HCT116 (cell line): Measurements from ENCODE around the gene PRPF8. TPM values are rescaled to one million over a fixed set of nuclear protein-coding genes. Genes with fewer than 3 reads are reported as not detected.

Experiments
- ATAC-seq: fragments of 200-7000 bp; cut with Tn5 transposase; 2 replicates; pipeline ENCODE4 v1.9.1; 2020; ENCODE audit warnings: mild to moderate bottlenecking, moderate library complexity
- BruUV-seq: library from RNA; stranded (reverse); fragments of 400-500 nt; replicated peaks from 2 replicates; lab custom pipeline; 2021; lab: Mats Ljungman, UMichigan
- CTCF ChIA-PET: fragments of 300-600 bp; sonication (Branson Sonifier 250); formaldehyde crosslinking; loops from one replicate; lab custom pipeline; 2021; ENCODE audit warnings: antibody characterized with exemption; lab: Charles Lee
- POLR2A ChIA-PET: fragments of 300-600, 350-600 bp; sonication (Branson Sonifier 250); formaldehyde crosslinking; loops from one replicate; lab custom pipeline; 2021; ENCODE audit warnings: antibody characterized with exemption; lab: Charles Lee
- RAD21 ChIA-PET, 2 experiments: fragments of 300-600 bp; sonication (Branson Sonifier 250); formaldehyde crosslinking; loops; one replicate each; lab custom pipeline; 2023; ENCODE audit warnings: low total read pairs in 2 of 2; ENCODE audit not compliant: uncharacterized antibody in 2 of 2, unreplicated experiment in 2 of 2, low non-redundant PET in 1 of 2; lab: Charles Lee
- DNase-seq: peaks from one replicate; pipeline ENCODE4 v3.0.0-alpha.2; 2010; ENCODE audit warnings: low read depth, low spot score
- H2AFZ ChIP-seq: fragments of 200-600 bp; shearing (Covaris generic), sonication (generic); 2 replicates; pipeline ENCODE4 v1.6.1; 2017; ENCODE audit warnings: low read depth, mixed run types, mixed read lengths, antibody characterized with exemption, low read length; ENCODE audit not compliant: poor library complexity, severe bottlenecking
- H3K27ac ChIP-seq: 2 replicates; pipeline ENCODE4 v1.5.1; 2012; ENCODE audit warnings: low read depth, low read length
- H3K27me3 ChIP-seq: fragments of 200-600 bp; sonication (generic); 2 replicates; pipeline ENCODE4 v1.6.1; 2016; ENCODE audit warnings: mixed run types, low read length, mixed read lengths; ENCODE audit not compliant: insufficient read depth
- H3K36me3 ChIP-seq, 2 experiments: fragments of 200-500 bp in 1 of 2; fragments of 200-600 bp in 1 of 2; sonication (Bioruptor generic) in 1 of 2; sonication (generic) in 1 of 2; 2 replicates each; pipeline versions ENCODE4 v1.5.1 to v1.6.1; 2014 to 2016; ENCODE audit warnings: low read length in 2 of 2, inconsistent platforms in 1 of 2, mixed read lengths in 1 of 2, mixed run types in 1 of 2; ENCODE audit not compliant: insufficient read depth in 2 of 2, control insufficient read depth in 1 of 2
- H3K4me1 ChIP-seq, 2 experiments: fragments of 200-600 bp in 1 of 2; sonication (generic) in 1 of 2; 2 replicates each; pipeline versions ENCODE4 v1.5.1 to v1.6.1; 2012 to 2017; ENCODE audit warnings: low read length in 2 of 2, inconsistent platforms in 1 of 2, mild to moderate bottlenecking in 1 of 2, mixed read lengths in 1 of 2, mixed run types in 1 of 2, moderate library complexity in 1 of 2; ENCODE audit not compliant: insufficient read depth in 2 of 2, control insufficient read depth in 1 of 2
- H3K4me2 ChIP-seq: fragments of 200-600 bp; sonication (generic); 2 replicates; pipeline ENCODE4 v1.6.1; 2017; ENCODE audit warnings: mixed run types, low read length, mixed read lengths
- H3K4me3 ChIP-seq, 2 experiments: fragments of 200-600 bp in 1 of 2; sonication (generic) in 1 of 2; replicated peaks in 1 of 2; 2 replicates each; pipeline ENCODE4 v1.5.1; 2011 to 2016; ENCODE audit warnings: low read length in 2 of 2, control low read depth in 1 of 2, low read depth in 1 of 2, mild to moderate bottlenecking in 1 of 2, mixed read lengths in 1 of 2, mixed run types in 1 of 2
- H3K79me2 ChIP-seq: fragments of 200-600 bp; sonication (generic); 2 replicates; pipeline ENCODE4 v1.6.1; 2017; ENCODE audit warnings: mild to moderate bottlenecking, mixed run types, low read length, moderate library complexity, mixed read lengths; ENCODE audit not compliant: insufficient read depth
- H3K9ac ChIP-seq: fragments of 200-600 bp; sonication (generic); 2 replicates; pipeline ENCODE4 v1.6.1; 2016; ENCODE audit warnings: low read length, mixed read lengths
- H3K9me2 ChIP-seq: fragments of 200-600 bp; sonication (generic), shearing (Covaris generic); 2 replicates; pipeline ENCODE4 v1.6.1; 2017; ENCODE audit warnings: mixed run types, mild to moderate bottlenecking, moderate library complexity; ENCODE audit not compliant: insufficient read depth
- H3K9me3 ChIP-seq, 2 experiments: fragments of 200-500 bp in 1 of 2; fragments of 200-600 bp in 1 of 2; sonication (Bioruptor generic) in 1 of 2; sonication (generic) in 1 of 2; 2 replicates each; pipeline ENCODE4 v1.6.1; 2014 to 2017; ENCODE audit warnings: low read length in 2 of 2, mixed read lengths in 2 of 2, inconsistent platforms in 1 of 2, low read depth in 1 of 2, mild to moderate bottlenecking in 1 of 2, mixed run types in 1 of 2, moderate library complexity in 1 of 2; ENCODE audit not compliant: control insufficient read depth in 1 of 2, insufficient read depth in 1 of 2
- H4K20me1 ChIP-seq: fragments of 200-600 bp; sonication (generic), shearing (Covaris generic); 2 replicates; pipeline ENCODE4 v1.6.1; 2017; ENCODE audit warnings: mixed run types, mild to moderate bottlenecking, moderate library complexity; ENCODE audit not compliant: insufficient read depth
- ATF3 ChIP-seq: IDR thresholded peaks from 2 replicates; pipeline ENCODE4 v1.6.1; 2012
- CBX3 ChIP-seq: IDR thresholded peaks from 2 replicates; pipeline ENCODE4 v1.6.1; 2012; ENCODE audit warnings: low read depth
- EGR1 ChIP-seq: IDR thresholded peaks from 2 replicates; pipeline ENCODE4 v1.6.1; 2012; ENCODE audit warnings: low read depth
- ELF1 ChIP-seq: IDR thresholded peaks from 2 replicates; pipeline ENCODE4 v1.6.1; 2012; ENCODE audit warnings: low read depth, borderline replicate concordance
- POLR2A ChIP-seq: IDR thresholded peaks from 2 replicates; pipeline ENCODE4 v1.7.0; 2011; ENCODE audit warnings: borderline replicate concordance; ENCODE audit not compliant: insufficient read depth, insufficient read length; ENCODE audit errors: extremely low read depth
- POLR2AphosphoS5 ChIP-seq: IDR thresholded peaks from 2 replicates; pipeline ENCODE4 v1.6.1; 2011; ENCODE audit warnings: mild to moderate bottlenecking, low read depth, low read length, moderate library complexity
- REST ChIP-seq: IDR thresholded peaks from 2 replicates; pipeline ENCODE4 v1.6.1; 2012; ENCODE audit warnings: low read depth
- SIN3A ChIP-seq: IDR thresholded peaks from 2 replicates; pipeline ENCODE4 v1.6.1; 2012; ENCODE audit warnings: low read depth
- SP1 ChIP-seq: IDR thresholded peaks from 2 replicates; pipeline ENCODE4 v1.6.1; 2012; ENCODE audit warnings: low read depth
- SRF ChIP-seq: IDR thresholded peaks from 2 replicates; pipeline ENCODE4 v1.6.1; 2012; ENCODE audit warnings: low read depth
- TCF7L2 ChIP-seq: IDR thresholded peaks from 2 replicates; pipeline ENCODE4 v1.7.0; 2011; ENCODE audit warnings: borderline replicate concordance, inconsistent platforms; ENCODE audit not compliant: insufficient read depth, insufficient read length; ENCODE audit errors: extremely low read depth
- YY1 ChIP-seq: IDR thresholded peaks from 2 replicates; pipeline ENCODE4 v1.6.1; 2011; ENCODE audit warnings: low read length, low read depth, moderate library complexity, mild to moderate bottlenecking; ENCODE audit not compliant: insufficient replicate concordance; ENCODE audit errors: extremely low read depth
- intact Hi-C: fragments of 100-400 bp; cut with micrococcal nuclease; formaldehyde crosslinking; loops from 2 replicates; pipeline ENCODE4 v1.10.0; 2022
- total RNA-seq: library from RNA; stranded (reverse); gene quantifications from one replicate; pipeline ENCODE4 v1.2.1, GENCODE V29; 2021; ENCODE audit not compliant: unreplicated experiment

Gene PRPF8
- total RNA-seq, 1 experiment from 2014 or later = 386 TPM

GRCh38 chr17:1638624-1639300, 45.9 kb downstream of the PRPF8 start:
- POLR2A ChIA-PET = interaction anchor here (1.4 kb wide), 1 partner anchor 8 kb away, joined by 3 read pairs; no protein-coding TSS in a partner anchor
- CTCF ChIA-PET = interaction anchor here (1.1 to 1.2 kb wide), 2 partner anchors 9 kb away, joined by 4 to 5 read pairs; no protein-coding TSS in a partner anchor
- Histone ChIP-seq H3K9me2 (no peaks in the 10 kb centered on the region), H4K20me1 (no peaks in the 10 kb centered on the region), H3K9ac (no peak overlapping the region), H3K4me3 (no peak overlapping the region), H3K9me3 (no peaks in the 10 kb centered on the region), H3K27me3 (no peaks in the 10 kb centered on the region), H3K36me3 (no peaks in the 10 kb centered on the region), H3K79me2 (no peaks in the 10 kb centered on the region), H2AFZ (no peak overlapping the region), H3K27ac (no peak overlapping the region), H3K4me2 (no peak overlapping the region), H3K4me1 (peaks cover 3 to 14% of the 10 kb centered on the region in 2 experiments; a peak in 3 of 4 replicates)
- ATAC-seq (no peak), DNase-seq (no peak)
- TF ChIP-seq POLR2AphosphoS5 (no peak), CBX3 (no peak), REST (no peak), POLR2A (no peak)
- BruUV-seq = no TSS peak
- RAD21 ChIA-PET = no interaction called here
- intact Hi-C loops = loop anchor here (10.0 kb wide), 1 partner anchor 154 kb away; no protein-coding TSS in a partner anchor

- CTCF ChIA-PET = no interaction called here
- no peaks in the 10 kb centered on the region for H3K27me3 ChIP-seq
- H3K9ac ChIP-seq = no peak overlapping the region
- TF ChIP-seq REST (no peak), EGR1 (no peak), SRF (no peak), TCF7L2 (no peak), YY1 (no peak), SIN3A (no peak), ELF1 (no peak), ATF3 (no peak), SP1 (no peak), POLR2AphosphoS5 (no peak), CBX3 (no peak)
Observed at GRCh38 chr17:1638171-1638590, 46.5 kb downstream of the PRPF8 start.

More at GRCh38 chr17:1638171-1638590, 46.5 kb downstream of the PRPF8 start:
- Histone ChIP-seq H3K4me3 (no peak overlapping the region), H3K27ac (no peak overlapping the region), H3K36me3 (no peaks in the 10 kb centered on the region), H4K20me1 (no peaks in the 10 kb centered on the region), H3K4me1 (peaks cover 3 to 10% of the 10 kb centered on the region in 2 experiments; a peak in 2 of 4 replicates), H3K9me2 (no peaks in the 10 kb centered on the region), H2AFZ (no peak overlapping the region), H3K79me2 (no peaks in the 10 kb centered on the region), H3K9me3 (no peaks in the 10 kb centered on the region), H3K4me2 (no peak overlapping the region)
- intact Hi-C loops = loop anchor here (10.0 kb wide), 1 partner anchor 153 kb away; no protein-coding TSS in a partner anchor
- ChIA-PET RAD21 (no interaction called here), POLR2A (no interaction called here)
- DNase-seq (no peak), ATAC-seq (no peak)
- BruUV-seq = no TSS peak
